OCI-LY7 (cell line): ENCODE measurements around the gene SERTAD2. TPM values are rescaled to one million over a fixed set of nuclear protein-coding genes. Genes with fewer than 3 reads are reported as not detected.

Source experiments
- BruUV-seq: library from RNA; stranded (reverse); fragments of 400-500 nt; replicated peaks from 2 replicates; lab custom pipeline; 2021; lab: Mats Ljungman, UMichigan
- CTCF ChIA-PET: fragments of 300-600 bp; sonication (Branson Sonifier 250); formaldehyde crosslinking; loops from one replicate; lab custom pipeline; 2022; ENCODE audit warnings: antibody characterized with exemption; ENCODE audit not compliant: unreplicated experiment; lab: Charles Lee
- POLR2A ChIA-PET: fragments of 300-600 bp; sonication (Branson Sonifier 250); formaldehyde crosslinking; loops from one replicate; lab custom pipeline; 2022; ENCODE audit warnings: antibody characterized with exemption; lab: Charles Lee
- DNase-seq: peaks from one replicate; pipeline ENCODE4 v3.0.0-alpha.2; 2015; ENCODE audit warnings: low spot score
- H2AFZ ChIP-seq: fragments of 200-600 bp; sonication (generic), shearing (Covaris generic); 2 replicates; pipeline ENCODE4 v1.6.1; 2014; ENCODE audit warnings: mild to moderate bottlenecking, antibody characterized with exemption, low read length, moderate library complexity
- H3K27ac ChIP-seq: fragments of 200-600 bp; sonication (generic); 2 replicates; pipeline ENCODE4 v1.5.1; 2014; ENCODE audit warnings: mixed run types, low read depth, mild to moderate bottlenecking, moderate library complexity, low read length, inconsistent platforms; ENCODE audit not compliant: poor library complexity, severe bottlenecking
- H3K36me3 ChIP-seq: fragments of 200-600 bp; sonication (generic); 2 replicates; pipeline ENCODE4 v1.6.1; 2014; ENCODE audit warnings: mild to moderate bottlenecking, antibody characterized with exemption, low read length, moderate library complexity, mixed read lengths; ENCODE audit not compliant: insufficient read depth
- H3K4me1 ChIP-seq: fragments of 200-600 bp; sonication (generic); 2 replicates; pipeline ENCODE4 v1.5.1; 2014; ENCODE audit warnings: mild to moderate bottlenecking, low read length; ENCODE audit not compliant: insufficient read depth, poor library complexity, severe bottlenecking
- H3K4me2 ChIP-seq: fragments of 200-600 bp; sonication (generic); 2 replicates; pipeline ENCODE4 v1.6.1; 2014; ENCODE audit warnings: mild to moderate bottlenecking, low read length
- H3K4me3 ChIP-seq: fragments of 200-600 bp; sonication (generic); 2 replicates; pipeline ENCODE4 v1.5.1; 2014; ENCODE audit warnings: mild to moderate bottlenecking, low read depth, low read length; ENCODE audit not compliant: poor library complexity, severe bottlenecking
- H3K79me2 ChIP-seq: fragments of 200-600 bp; sonication (generic); 2 replicates; pipeline ENCODE4 v1.6.1; 2016; ENCODE audit warnings: low read depth, mild to moderate bottlenecking, low read length, moderate library complexity, mixed read lengths; ENCODE audit not compliant: insufficient read depth
- H3K9me2 ChIP-seq: fragments of 200-600 bp; sonication (generic); 2 replicates; pipeline ENCODE4 v1.6.1; 2016; ENCODE audit warnings: mild to moderate bottlenecking, low read length, mixed read lengths; ENCODE audit not compliant: insufficient read depth
- H3K9me3 ChIP-seq: fragments of 200-600 bp; sonication (generic); 2 replicates; pipeline ENCODE4 v1.6.1; 2014; ENCODE audit warnings: mild to moderate bottlenecking, mixed run types, low read length, mixed read lengths
- H4K20me1 ChIP-seq: fragments of 200-600 bp; sonication (generic); 2 replicates; pipeline ENCODE4 v1.6.1; 2014; ENCODE audit warnings: mild to moderate bottlenecking, antibody characterized with exemption, low read length, moderate library complexity, mixed read lengths; ENCODE audit not compliant: insufficient read depth
- EZH2phosphoT487 ChIP-seq: fragments of 200-600 bp; sonication (generic); IDR thresholded peaks from 2 replicates; pipeline ENCODE4 v1.6.1; 2018; ENCODE audit warnings: low read depth, borderline replicate concordance, mild to moderate bottlenecking, mixed run types, antibody characterized with exemption, low read length, moderate library complexity, mixed read lengths
- intact Hi-C: fragments of 100-400 bp; cut with micrococcal nuclease; formaldehyde crosslinking; loops from one replicate; pipeline ENCODE4 v1.10.0; 2022; ENCODE audit not compliant: unreplicated experiment
- total RNA-seq, 2 experiments: library from RNA; depleted of rRNA in 1 of 2; stranded (reverse); fragments of >200 nt in 1 of 2; shearing (Covaris generic) in 1 of 2; gene quantifications; 2 replicates each; pipeline ENCODE4 v1.2.3, GENCODE V29; 2014 to 2022
- TF ChIP-seq, protein P1 (sequence below): fragments of 200-600 bp; sonication (generic); conservative IDR thresholded peaks from 2 replicates; pipeline ENCODE4 v1.5.1; 2014; ENCODE audit warnings: mild to moderate bottlenecking, antibody characterized with exemption, low read length, moderate library complexity, mixed read lengths

Gene SERTAD2
- total RNA-seq, 2 experiments from 2014 or later = 11.5 to 54.5 TPM

DNA sequence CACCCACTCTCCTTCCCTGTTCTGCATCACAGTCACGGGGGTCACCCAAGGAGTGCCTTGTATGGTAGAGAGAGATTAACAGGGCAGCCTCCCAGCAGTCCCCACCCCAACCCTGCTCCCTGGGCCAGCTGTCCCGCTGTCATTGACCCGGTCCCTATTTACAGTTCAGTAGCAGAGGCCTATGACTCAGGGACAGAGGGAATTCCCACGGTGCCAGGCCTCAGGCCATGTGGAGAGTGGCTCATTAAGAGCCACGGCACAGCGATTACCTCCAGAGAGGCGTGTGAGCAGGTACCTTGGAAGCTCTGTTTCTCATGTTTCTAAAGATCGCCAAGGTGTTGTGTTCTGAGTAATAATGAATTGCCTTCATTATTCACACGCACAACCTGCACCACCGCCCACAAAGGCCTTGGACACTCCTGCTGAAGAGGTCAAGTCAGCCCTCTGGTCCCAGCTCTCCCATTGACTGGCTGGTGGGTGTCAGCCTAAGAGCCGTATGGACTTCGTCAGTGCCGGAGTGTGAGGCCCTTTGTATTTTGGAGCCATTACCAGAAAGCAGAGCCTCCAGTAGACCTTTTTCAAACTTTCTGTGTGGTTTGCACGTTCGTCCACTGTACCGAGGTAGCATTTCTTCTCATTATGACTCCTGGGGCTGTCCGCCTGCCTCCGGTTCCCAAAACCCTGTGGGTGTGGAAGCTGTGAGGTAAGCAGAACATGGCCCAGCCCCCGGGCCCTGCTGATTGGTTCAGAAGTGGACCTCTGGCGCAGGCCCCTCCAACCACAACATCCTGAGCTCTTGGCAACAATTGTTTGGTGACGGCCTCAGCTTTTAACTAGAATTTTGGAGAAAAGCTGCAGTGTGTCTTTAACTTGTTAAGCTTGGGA lies 47.0 kb downstream of the SERTAD2 start:
- Histone ChIP-seq H3K36me3 (no peaks in the 10 kb centered on the region), H2AFZ (peak overlapping the region; percentile 47; the same call in 1 of the 2 replicates), H3K79me2 (no peaks in the 10 kb centered on the region), H3K9me2 (no peaks in the 10 kb centered on the region), H3K4me3 (no peak overlapping the region), H3K9me3 (0 out of 2 replicates have a peak, but pooled peaks cover 5% of the 10 kb centered on the region), H3K4me2 (peak overlapping the region; percentile 44), H3K4me1 (peaks cover 21% of the 10 kb centered on the region), H4K20me1 (no peaks in the 10 kb centered on the region), H3K27ac (no peak overlapping the region)
- DNase-seq = peak; percentile 59
- intact Hi-C loops = no loop called here
- POLR2A ChIA-PET = interaction anchor here (0.5 to 2.5 kb wide), 7 partner anchors 9 to 37 kb away, joined by 3 to 7 read pairs (median 4); no protein-coding TSS in a partner anchor
- BruUV-seq = no TSS peak
- CTCF ChIA-PET = no interaction called here
- TF ChIP-seq, protein P1, sequence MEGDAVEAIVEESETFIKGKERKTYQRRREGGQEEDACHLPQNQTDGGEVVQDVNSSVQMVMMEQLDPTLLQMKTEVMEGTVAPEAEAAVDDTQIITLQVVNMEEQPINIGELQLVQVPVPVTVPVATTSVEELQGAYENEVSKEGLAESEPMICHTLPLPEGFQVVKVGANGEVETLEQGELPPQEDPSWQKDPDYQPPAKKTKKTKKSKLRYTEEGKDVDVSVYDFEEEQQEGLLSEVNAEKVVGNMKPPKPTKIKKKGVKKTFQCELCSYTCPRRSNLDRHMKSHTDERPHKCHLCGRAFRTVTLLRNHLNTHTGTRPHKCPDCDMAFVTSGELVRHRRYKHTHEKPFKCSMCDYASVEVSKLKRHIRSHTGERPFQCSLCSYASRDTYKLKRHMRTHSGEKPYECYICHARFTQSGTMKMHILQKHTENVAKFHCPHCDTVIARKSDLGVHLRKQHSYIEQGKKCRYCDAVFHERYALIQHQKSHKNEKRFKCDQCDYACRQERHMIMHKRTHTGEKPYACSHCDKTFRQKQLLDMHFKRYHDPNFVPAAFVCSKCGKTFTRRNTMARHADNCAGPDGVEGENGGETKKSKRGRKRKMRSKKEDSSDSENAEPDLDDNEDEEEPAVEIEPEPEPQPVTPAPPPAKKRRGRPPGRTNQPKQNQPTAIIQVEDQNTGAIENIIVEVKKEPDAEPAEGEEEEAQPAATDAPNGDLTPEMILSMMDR = no peak
- TF ChIP-seq EZH2phosphoT487 = no peak

DNA sequence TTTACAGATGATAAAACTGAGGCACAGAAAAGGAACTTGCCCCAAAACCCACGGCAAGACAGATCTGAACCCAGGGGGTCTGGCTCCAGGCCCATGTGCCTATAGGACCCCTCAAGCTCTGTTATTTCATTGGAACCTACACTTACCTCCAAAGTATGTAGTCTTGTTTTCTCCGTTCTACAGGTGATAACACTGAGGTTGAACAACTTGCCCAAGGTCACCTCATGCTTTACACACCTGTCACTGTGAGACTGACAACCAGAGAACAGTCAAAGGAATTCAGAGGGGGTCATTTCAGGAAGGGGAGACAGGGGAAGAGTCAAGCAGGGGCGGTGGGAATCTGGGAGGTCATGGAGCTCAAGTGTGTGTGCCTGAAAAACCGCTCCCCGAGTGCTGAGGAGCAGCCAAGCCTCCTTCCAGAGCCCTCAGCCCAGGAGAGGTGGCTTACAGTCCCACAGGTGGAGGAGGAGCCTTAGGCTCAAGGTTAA lies 47.7 kb downstream of the SERTAD2 start:
- POLR2A ChIA-PET = interaction anchor here (0.5 to 2.5 kb wide), 8 partner anchors 9 to 224 kb away, joined by 3 to 7 read pairs (median 4); no protein-coding TSS in a partner anchor
- Histone ChIP-seq H3K79me2 (no peaks in the 10 kb centered on the region), H3K4me1 (peaks cover 21% of the 10 kb centered on the region), H3K36me3 (no peaks in the 10 kb centered on the region), H3K4me3 (no peak overlapping the region), H3K9me3 (0 out of 2 replicates have a peak, but pooled peaks cover 5% of the 10 kb centered on the region), H3K9me2 (no peaks in the 10 kb centered on the region), H4K20me1 (no peaks in the 10 kb centered on the region), H3K4me2 (no peak overlapping the region), H3K27ac (no peak overlapping the region), H2AFZ (no peak overlapping the region)
- BruUV-seq = no TSS peak
- no peak for TF ChIP-seq EZH2phosphoT487
- TF ChIP-seq, protein P1 = no peak
- intact Hi-C loops = no loop called here
- DNase-seq = no peak
- CTCF ChIA-PET = no interaction called here
